Natural killer cell (primary cell): ENCODE measurements around the gene TXNDC5. TPM values are rescaled to one million over a fixed set of nuclear protein-coding genes. Genes with fewer than 3 reads are reported as not detected.

ENCODE experiments used
- ATAC-seq, 3 donors: fragments of 150-1000 bp in 2 of 3; fragments of 200-7000 bp in 1 of 3; cut with Tn5 transposase; 1 replicate in 1 of 3; 2 replicates in 2 of 3; pipeline ENCODE4 v1.10.0; 2021; ENCODE audit warnings: mild to moderate bottlenecking in 2 of 3, moderate library complexity in 2 of 3
- DNase-seq, 2 donors: peaks; one replicate each; pipeline versions ENCODE4 v3.0.0 to v3.0.0-alpha.2; 2013 to 2021; ENCODE audit warnings: mixed read lengths in 1 of 2
- H3K27ac ChIP-seq: one replicate; pipeline ENCODE4 v1.5.1; 2013; ENCODE audit warnings: mild to moderate bottlenecking, low read length
- H3K27me3 ChIP-seq: one replicate; pipeline ENCODE4 v1.6.1; 2013; ENCODE audit warnings: low read length; ENCODE audit not compliant: control insufficient read depth, insufficient read depth
- H3K36me3 ChIP-seq: one replicate; pipeline ENCODE4 v1.6.1; 2013; ENCODE audit warnings: low read length; ENCODE audit not compliant: control insufficient read depth, insufficient read depth
- H3K4me1 ChIP-seq: one replicate; pipeline ENCODE4 v1.6.1; 2013; ENCODE audit warnings: low read length; ENCODE audit not compliant: control insufficient read depth, insufficient read depth
- H3K4me3 ChIP-seq: one replicate; pipeline ENCODE4 v1.5.1; 2013; ENCODE audit warnings: low read length
- H3K9me3 ChIP-seq: one replicate; pipeline ENCODE4 v1.6.1; 2013; ENCODE audit warnings: low read length; ENCODE audit not compliant: control insufficient read depth, insufficient read depth
- H3K27ac Mint-ChIP-seq, 2 donors: one replicate each; pipeline ENCODE4 v1.8.0; 2022; ENCODE audit warnings: mild to moderate bottlenecking in 2 of 2, mixed read lengths in 2 of 2, moderate library complexity in 1 of 2
- H3K27me3 Mint-ChIP-seq, 2 donors: one replicate each; pipeline ENCODE4 v1.8.0; 2022; ENCODE audit warnings: low read depth in 2 of 2, mixed read lengths in 2 of 2
- H3K36me3 Mint-ChIP-seq: one replicate; pipeline ENCODE4 v1.8.0; 2022; ENCODE audit warnings: mixed read lengths
- H3K4me1 Mint-ChIP-seq, 2 donors: one replicate each; pipeline ENCODE4 v1.8.0; 2022; ENCODE audit warnings: mixed read lengths in 2 of 2
- H3K4me3 Mint-ChIP-seq: one replicate; pipeline ENCODE4 v1.8.0; 2022; ENCODE audit warnings: mild to moderate bottlenecking, moderate library complexity, mixed read lengths
- H3K9me3 Mint-ChIP-seq, 2 donors: one replicate each; pipeline ENCODE4 v1.8.0; 2022; ENCODE audit warnings: mixed read lengths in 2 of 2
- CTCF ChIP-seq: fragments of 200-600 bp; IDR thresholded peaks from one replicate; pipeline ENCODE4 v1.8.0; 2022; ENCODE audit warnings: antibody characterized with exemption
- WGBS: methylation state at CpG from one replicate; pipeline ENCODE4 v1.1.7; 2013; ENCODE audit warnings: missing lambda C conversion rate; ENCODE audit not compliant: insufficient coverage; 5-methylcytosine and 5-hydroxymethylcytosine counted together
- intact Hi-C: fragments of 100-400 bp; cut with micrococcal nuclease; formaldehyde crosslinking; loops from one replicate; pipeline ENCODE4 v1.14.2; 2022
- total RNA-seq, 4 donors: library from RNA; stranded (reverse); fragments of 120-200 nt in 1 of 4; gene quantifications; one replicate each; pipeline versions ENCODE4 v1.2.3 to v1.2.4, GENCODE V29; 2013 to 2022

The TXNDC5 gene
- total RNA-seq, 3 donors from 2014 or later (not counting 1 experiment from before 2014, with no cell fraction given), result 7.9 to 105 (median 9.7) TPM

- Histone ChIP-seq H3K27me3 (no peaks in the 10 kb centered on the region), H3K36me3 (peaks cover 38% of the 10 kb centered on the region), H3K27ac (no peak overlapping the region), H3K4me3 (no peak overlapping the region), H3K4me1 (no peaks in the 10 kb centered on the region), H3K9me3 (no peaks in the 10 kb centered on the region)
- WGBS, result 96% methylated on average over 6 of the region's 9 CpGs
- Mint-ChIP-seq H3K27me3 (no peaks in the 10 kb centered on the region), H3K4me1 (no peaks in the 10 kb centered on the region), H3K4me3 (no peak overlapping the region), H3K9me3 (no peaks in the 10 kb centered on the region), H3K36me3 (peaks cover 25% of the 10 kb centered on the region), H3K27ac (no peak overlapping the region)
- intact Hi-C loops, result no loop called here
- DNase-seq, result no peak
- TF ChIP-seq CTCF, result no peak
- ATAC-seq, result no peak
Measured at GRCh38 chr6:7880718-7881107, 29.9 kb downstream of the TXNDC5 start.

- Mint-ChIP-seq H3K36me3 (peaks cover 23% of the 10 kb centered on the region), H3K4me1 (no peaks in the 10 kb centered on the region), H3K4me3 (no peak overlapping the region), H3K27me3 (no peaks in the 10 kb centered on the region), H3K9me3 (no peaks in the 10 kb centered on the region), H3K27ac (no peak overlapping the region)
- no peak for ATAC-seq
- Histone ChIP-seq H3K4me3 (no peak overlapping the region), H3K36me3 (peaks cover 32% of the 10 kb centered on the region), H3K27me3 (no peaks in the 10 kb centered on the region), H3K9me3 (no peaks in the 10 kb centered on the region), H3K4me1 (no peaks in the 10 kb centered on the region), H3K27ac (no peak overlapping the region)
- intact Hi-C loops, result no loop called here
- 91% methylated on average over 11 of the region's 13 CpGs for WGBS
- DNase-seq, result no peak
- TF ChIP-seq CTCF, result no peak
Measured at GRCh38 chr6:7879980-7880717, 30.4 kb downstream of the TXNDC5 start.

- H3K27ac Mint-ChIP-seq, result no peak overlapping the region
- WGBS, result 94% methylated on average over 6 of the region's 6 CpGs
- no peaks in the 10 kb centered on the region for H3K9me3 Mint-ChIP-seq
- H3K4me3 Mint-ChIP-seq, result no peak overlapping the region
- H3K4me1 ChIP-seq, result no peaks in the 10 kb centered on the region
- intact Hi-C loops, result no loop called here
- ATAC-seq (no peak), DNase-seq (no peak)
- peaks cover 17% of the 10 kb centered on the region for H3K36me3 Mint-ChIP-seq
- H3K9me3 ChIP-seq, result no peaks in the 10 kb centered on the region
- H3K4me1 Mint-ChIP-seq, result no peaks in the 10 kb centered on the region
- TF ChIP-seq CTCF, result no peak
- H3K4me3 ChIP-seq, result no peak overlapping the region
- no peak overlapping the region for H3K27ac ChIP-seq
- H3K36me3 ChIP-seq, result peaks cover 27% of the 10 kb centered on the region
- H3K27me3 ChIP-seq, result no peaks in the 10 kb centered on the region
- H3K27me3 Mint-ChIP-seq, result no peaks in the 10 kb centered on the region
Measured at GRCh38 chr6:7879579-7879978, 31.0 kb downstream of the TXNDC5 start.

GRCh38 chr6:7879043-7879442 lies 31.5 kb downstream of the TXNDC5 start:
- Histone ChIP-seq H3K9me3 (no peaks in the 10 kb centered on the region), H3K36me3 (peaks cover 22% of the 10 kb centered on the region), H3K4me3 (no peak overlapping the region), H3K4me1 (no peaks in the 10 kb centered on the region), H3K27ac (no peak overlapping the region), H3K27me3 (no peaks in the 10 kb centered on the region)
- ATAC-seq (no peak), DNase-seq (no peak)
- no peak for TF ChIP-seq CTCF
- H3K36me3 Mint-ChIP-seq, result peaks cover 16% of the 10 kb centered on the region
- no peaks in the 10 kb centered on the region for H3K9me3 Mint-ChIP-seq
- intact Hi-C loops, result no loop called here
- no peaks in the 10 kb centered on the region for H3K4me1 Mint-ChIP-seq
- WGBS, result 92% methylated on average over 1 of the region's 2 CpGs
- no peak overlapping the region for H3K4me3 Mint-ChIP-seq
- no peaks in the 10 kb centered on the region for H3K27me3 Mint-ChIP-seq
- no peak overlapping the region for H3K27ac Mint-ChIP-seq
